ENCODE measurements around the gene CENATAC. TPM values are rescaled to one million over a fixed set of nuclear protein-coding genes. Genes with fewer than 3 reads are reported as not detected.
"Not testable (repeated sequence)": the region's sequence is repeated elsewhere in the genome, so short reads cannot be mapped to it uniquely, and the experiment has no call there.

Gene CENATAC
- total RNA-seq, 2 donors from 2014 or later = 22.7 to 28.5 TPM

DNA sequence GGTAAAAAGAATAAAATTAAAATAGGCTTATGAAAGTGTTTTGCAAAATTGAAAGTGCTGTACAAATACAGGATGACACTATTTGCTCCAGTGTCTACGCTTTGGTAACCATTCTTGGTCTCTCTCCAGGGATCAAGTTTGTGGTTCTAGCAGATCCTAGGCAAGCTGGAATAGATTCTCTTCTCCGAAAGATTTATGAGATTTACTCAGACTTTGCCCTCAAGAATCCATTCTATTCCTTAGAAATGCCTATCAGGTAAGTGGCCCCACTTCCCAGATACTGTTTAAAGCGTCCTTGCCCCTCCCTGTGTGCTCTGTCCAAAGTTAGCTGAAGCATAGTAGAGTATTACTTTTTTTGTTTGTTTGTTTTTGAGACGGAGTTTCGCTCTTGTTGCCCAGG, 23.7 kb downstream of the CENATAC start:
- no peak for DNase-seq
- peak; percentile 29 for ATAC-seq
- intact Hi-C loops (cut with DNase I, micrococcal nuclease) = no loop called here

DNA sequence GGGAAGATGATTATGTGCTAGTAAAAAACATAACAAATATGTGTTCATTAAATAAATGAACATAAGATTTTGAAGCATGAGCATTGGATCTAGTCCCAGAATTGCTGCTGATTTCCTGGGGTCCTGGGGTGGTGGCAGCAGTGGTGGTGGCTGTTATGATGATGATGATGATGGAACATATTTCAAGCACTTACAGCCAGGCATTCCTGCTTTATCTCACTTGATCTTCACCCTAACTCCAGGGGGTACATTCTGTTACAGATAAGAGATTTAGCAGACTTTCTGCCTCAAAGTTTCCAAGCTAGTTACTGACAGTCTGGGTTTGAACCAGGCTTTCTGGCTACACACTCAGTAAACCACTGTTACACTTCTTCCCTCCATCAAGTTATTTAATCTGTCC, 25.8 kb downstream of the CENATAC start:
- DNase-seq (no peak), ATAC-seq (no peak)
- intact Hi-C loops (cut with DNase I, micrococcal nuclease) = no loop called here

DNA sequence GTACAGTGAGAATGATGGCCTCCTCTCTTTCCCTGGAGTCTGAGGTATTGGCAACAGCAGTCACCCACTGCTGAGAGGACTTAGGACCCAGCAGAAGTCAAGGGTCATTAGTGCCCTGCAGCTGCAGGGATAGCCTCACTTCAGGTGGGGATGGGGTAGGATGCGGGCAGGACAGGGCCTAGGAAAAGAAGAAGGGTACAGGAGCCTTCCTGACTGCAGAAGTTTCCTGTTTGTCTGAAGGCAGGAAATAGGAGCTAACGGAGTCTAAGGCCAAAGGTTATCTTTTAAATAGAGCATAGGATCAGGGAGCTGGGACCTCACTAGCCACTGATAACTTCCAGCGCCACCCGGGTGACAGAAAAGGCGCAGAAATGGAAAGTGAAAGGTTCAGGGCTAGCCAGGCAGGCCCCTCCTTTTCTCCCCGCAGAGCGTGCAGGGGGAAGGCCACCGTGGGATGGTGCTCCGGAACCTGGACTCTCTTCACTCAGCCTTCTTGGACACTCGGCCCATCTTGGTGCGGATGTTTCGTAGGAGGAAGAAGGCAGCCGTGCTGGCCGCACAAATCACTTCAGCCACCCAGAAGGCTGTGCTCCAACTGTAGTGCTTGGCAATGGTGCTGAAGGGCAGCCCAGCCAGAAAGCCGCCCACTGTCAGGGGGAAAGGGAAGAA, 26.6 kb downstream of the CENATAC start:
- intact Hi-C loops (cut with DNase I, micrococcal nuclease) = no loop called here
- no peak for ATAC-seq
- no peak for DNase-seq

DNA sequence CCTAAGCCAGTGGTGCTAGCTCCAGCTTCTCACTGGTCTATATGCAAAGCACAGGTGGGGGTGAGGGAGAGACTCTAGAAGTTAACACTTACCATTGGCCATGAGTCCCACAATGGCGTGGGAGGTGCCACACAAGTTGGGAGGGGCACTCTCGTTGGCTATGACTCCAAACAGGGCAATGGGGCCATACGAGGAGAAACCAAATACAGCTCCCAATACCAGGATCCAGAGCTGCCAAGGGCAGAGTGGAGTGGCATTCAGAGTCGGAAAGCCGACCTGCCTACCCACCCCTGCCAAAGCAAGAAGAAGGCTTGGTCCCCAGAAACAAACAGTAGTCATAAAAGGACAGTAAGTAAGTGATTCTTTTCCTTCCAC, 27.1 kb downstream of the CENATAC start:
- intact Hi-C loops (cut with DNase I, micrococcal nuclease) = no loop called here
- no peak for DNase-seq
- no peak for ATAC-seq

DNA sequence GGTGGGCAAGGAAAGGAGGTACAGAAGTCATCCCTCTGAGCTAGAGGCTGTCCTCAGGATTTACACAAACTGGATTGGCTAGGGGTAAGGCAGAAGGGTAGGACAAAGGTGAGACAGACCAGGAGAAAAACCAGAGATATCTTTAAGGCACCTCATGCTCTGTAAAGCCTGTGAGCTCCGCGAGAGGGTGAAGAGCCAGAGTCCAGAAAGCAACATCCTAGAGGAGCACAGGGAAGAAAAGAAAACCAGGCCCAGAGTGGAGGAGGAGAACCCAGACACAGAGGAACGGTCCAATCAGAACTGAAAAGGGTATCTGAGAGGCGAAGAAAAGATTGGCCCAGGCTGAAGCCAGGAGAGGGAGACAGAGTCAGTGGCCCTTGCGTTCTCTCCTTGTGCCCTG, 27.6 kb downstream of the CENATAC start:
- no peak for ATAC-seq
- intact Hi-C loops (cut with DNase I, micrococcal nuclease) = no loop called here
- no peak for DNase-seq

DNA sequence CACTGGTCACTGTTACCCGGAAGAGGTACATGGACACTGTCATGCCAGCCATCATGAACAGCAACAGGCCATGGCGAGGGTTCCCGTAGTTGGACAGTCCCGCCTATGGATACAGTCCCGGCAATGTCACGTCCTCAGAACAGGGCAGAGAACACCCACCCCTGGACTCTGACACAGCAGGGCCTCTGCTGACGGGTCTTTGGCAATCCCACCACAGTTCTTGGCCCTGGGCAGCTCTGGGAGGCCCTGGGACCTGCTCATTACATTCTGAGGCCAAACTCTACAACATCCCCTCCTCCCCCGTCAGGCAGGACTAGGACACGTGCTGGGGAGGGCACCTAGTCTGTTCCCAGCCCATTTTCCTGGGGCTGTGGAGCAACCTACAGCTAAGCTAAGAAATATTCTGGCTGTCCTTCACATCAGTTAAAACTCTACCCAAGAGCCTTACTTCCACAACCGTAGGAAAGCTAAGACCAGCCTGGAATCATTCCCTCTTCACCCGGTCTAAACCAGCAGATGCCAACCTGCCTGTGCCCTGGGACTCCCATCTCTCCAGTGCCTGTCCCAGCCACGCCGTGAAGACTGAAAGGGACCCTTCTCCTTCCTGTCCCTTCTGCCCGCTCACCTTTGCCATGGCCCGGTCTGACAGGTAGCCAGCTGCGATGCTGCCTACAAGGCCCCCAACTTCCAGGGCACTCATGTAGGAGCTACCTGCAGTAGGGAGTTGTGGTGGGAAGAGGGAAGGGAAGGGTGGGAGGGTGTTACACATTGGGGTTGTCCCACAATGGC, 28.2 kb downstream of the CENATAC start:
- intact Hi-C loops (cut with DNase I, micrococcal nuclease) = no loop called here
- DNase-seq = no peak
- no peak for ATAC-seq

DNA sequence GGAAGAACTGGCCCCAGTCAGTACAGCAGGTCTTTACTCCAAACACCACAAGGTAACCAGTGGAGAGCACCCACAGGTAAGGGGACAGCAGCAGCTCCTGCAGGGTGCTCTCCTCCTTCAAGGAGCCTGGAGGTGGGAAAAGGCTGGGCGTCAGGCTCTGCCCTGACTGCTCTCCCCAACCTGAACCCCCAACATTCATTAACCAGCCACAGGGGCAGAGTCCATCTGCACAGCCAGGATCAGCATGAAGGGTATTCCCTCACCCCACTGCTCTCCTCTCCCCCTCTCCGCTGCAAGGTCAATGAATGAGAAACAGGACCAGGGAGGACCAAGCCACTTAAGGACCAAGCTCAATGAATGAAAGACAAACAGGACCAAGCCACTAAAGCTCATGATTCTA, 29.0 kb downstream of the CENATAC start:
- intact Hi-C loops (cut with DNase I, micrococcal nuclease) = no loop called here
- ATAC-seq (no peak), DNase-seq (no peak)

DNA sequence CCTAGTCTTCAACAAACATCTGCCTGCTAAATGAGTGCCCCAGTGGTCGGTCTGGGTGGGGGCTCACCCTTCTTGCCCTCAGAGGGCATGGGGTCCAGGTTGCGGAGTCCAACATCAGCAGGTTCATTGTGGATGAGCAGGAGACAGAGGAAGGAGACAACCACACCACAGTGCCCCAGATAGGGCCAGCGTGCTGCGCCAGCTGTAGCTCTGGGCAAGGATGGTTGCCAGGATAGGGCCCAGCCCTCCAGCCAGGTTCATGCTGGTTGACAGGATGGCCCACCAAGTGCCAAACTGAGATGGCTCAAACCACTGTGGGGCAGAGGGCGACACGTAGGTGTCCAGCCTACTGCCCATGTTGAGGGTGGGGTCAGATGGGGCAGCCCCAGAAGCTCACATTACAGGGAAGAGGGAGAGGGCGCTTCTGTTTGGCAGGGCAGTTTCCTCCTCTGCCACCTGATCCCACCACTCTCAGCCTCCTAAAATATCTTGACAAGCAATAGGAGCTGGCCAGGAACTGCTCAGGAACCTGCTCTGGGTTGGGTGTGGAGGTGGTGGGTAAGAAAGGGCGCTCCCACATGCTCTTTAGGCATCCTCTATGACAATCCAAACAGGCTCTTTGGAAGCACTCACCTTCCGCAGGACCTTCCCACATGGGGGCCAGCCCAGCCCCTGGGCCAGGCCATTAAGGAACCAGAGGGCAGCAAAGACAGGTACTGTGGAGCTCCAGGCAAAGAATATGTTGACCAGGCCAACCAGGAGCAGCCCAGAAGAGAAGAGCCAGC, 29.8 kb downstream of the CENATAC start:
- intact Hi-C loops (cut with DNase I, micrococcal nuclease) = no loop called here
- ATAC-seq = no peak
- DNase-seq = no peak

DNA sequence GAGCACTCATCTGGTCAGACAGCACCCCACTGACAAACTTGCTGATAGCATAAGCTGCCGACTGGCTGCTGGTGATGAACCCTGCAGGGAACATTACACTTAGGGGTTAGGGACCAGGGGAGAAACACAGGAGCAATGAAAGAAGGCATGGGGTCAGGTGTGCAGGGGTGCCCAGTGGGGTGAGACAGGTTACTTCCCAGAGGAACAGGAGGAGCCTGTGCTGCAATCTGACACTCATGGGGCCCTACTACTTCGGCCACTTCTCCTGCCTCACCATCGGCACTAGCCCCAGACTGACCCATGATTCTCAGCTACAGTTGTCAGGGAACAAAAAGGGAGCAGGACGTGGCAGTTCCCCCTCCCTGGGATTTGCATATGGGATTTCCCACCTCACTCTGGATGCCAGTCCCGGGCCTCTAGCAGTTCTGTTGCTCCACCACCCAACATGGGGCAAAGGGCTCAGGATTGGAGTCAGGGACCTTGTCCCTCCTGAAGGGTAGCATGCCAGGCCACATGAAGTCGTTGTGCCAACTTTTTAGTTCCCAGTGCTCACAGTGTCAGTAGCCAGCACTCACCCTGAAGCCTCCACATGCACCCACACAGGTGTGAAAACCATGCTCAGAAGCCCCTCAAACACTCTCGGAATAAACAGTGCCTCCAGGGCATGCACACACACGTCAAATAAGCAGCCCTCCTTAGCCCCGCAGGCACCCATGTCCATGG, 30.6 kb downstream of the CENATAC start:
- peak; percentile 2 for ATAC-seq
- intact Hi-C loops (cut with DNase I, micrococcal nuclease) = no loop called here
- DNase-seq = peak in 1 of 2 donors; percentile 25

DNA sequence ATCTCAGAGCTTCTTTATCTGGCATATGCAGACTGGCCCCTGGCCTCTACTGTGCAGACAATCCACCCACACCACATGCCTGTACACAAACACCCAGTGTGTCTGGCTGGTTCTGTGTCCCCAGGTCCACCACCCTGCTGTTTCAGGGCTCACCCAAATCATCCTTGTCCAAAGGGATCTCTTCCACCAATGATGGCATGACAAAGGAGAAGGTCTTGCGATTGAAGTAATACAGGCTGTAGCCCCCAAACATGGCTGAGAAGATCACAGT, 31.1 kb downstream of the CENATAC start:
- DNase-seq (no peak), ATAC-seq (no peak)
- intact Hi-C loops (cut with DNase I, micrococcal nuclease) = no loop called here

DNA sequence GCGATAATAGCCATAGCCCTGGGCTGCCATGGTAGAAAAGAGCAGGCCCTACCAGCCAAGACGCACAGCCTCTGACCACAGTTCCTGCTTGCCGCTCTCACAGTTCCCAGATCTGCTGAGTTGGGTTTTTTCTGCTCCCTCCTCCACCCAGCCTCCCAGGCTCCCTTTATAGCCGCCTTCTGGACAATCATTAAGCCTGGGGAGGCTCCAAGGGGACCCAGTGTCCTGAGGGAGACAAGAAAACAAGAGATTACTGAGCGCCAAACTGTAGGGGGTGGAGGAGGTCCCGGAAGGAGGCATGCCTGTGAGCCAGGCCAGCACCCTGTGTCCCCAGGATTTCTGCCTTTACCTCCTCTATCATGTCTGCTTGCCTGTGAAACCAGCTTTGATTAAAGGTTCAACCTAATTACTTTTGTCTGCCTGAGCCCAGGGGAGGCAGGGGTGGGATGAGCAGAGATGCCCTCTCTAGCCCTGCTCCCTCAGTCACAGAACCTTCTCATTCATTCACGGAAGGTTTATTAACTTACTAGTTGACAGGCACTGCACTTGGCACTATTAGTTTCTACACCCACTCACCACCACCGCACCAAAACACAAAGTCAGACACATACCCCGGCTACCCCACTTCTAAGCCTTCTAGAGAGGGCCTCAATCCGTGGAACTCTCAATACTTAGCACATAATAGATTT, 31.5 kb downstream of the CENATAC start:
- ATAC-seq = peak; percentile 67
- DNase-seq = peak; percentile 75 to 84
- intact Hi-C loops (cut with DNase I, micrococcal nuclease) = no loop called here

DNA sequence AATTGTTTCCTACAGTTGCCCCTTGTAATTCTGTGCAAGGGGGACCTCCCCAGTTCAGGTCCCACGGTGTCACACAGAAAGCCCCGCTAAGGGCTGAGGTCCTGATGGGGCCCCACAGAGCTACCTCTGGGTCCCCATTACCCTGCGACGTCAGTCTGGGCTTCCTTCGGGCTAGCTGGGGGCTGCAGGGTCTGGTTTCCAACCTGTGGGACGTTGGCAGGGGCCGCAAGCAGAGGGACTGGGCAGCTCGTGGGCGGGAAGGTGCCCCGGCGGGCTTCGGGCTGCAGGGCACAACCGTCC, 32.0 kb downstream of the CENATAC start:
- intact Hi-C loops (cut with DNase I, micrococcal nuclease) = no loop called here
- no peak for DNase-seq
- ATAC-seq = no peak

DNA sequence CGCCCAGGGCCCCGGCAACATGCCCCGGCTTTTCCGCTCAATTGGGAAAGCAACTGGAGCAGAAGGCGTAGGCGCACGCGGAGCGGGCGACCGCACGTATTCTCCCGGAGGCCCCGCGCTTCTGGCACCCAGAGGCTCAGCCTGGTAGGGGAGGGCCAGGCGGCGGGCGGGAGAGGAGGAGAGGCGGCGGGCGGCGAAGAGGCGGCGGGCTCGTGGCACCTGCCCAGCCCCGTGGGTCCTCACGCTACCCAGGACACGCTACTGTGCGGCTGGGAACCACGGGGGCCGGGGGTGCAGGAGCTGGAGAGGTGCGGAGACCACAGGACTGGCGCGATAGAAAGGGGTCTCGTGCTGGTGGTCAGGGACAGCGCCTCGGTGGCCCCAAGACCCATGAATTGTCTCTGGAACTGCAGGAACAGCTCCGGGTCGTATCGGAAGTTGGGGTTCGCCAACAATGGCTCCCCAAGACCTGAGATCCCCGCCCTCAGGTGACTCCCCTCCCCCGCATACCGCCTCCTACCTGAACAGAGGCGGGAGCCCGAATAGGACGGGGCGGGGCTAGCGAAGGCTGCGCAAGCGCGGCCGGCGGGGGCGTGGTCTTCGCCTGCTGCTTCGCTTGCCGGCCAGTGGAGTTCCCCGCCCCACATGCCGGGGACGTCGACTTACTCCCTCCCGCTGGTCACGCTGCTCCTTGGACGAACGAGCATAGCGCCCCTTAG, 32.5 kb downstream of the CENATAC start, which contains the start of gene SLC37A4:
Gene SLC37A4 (minus strand): TSS at position 549 of the 719 bp plus-strand sequence.
- intact Hi-C loops (cut with DNase I, micrococcal nuclease) = no loop called here
- peak; percentile 81 for ATAC-seq
- DNase-seq = peak; percentile 98 to 99

DNA sequence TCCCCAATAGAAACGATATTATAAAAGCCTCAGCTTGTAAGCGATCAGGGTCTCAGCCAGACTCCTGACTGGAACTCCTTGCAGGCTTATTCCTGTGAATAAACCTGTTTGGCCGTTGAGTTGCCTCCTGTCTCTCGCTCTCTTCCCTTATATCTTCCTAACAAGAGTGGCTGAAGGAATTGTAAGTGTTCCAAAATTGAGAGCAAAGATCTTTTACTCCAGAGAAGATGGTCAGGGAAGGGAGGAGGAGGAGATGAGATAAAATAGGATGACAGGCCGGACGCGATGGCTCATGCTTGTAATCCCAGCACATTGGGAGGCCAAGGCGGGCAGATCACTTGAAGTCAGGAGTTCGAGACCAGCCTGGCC, 34.0 kb downstream of the CENATAC start:
- ATAC-seq = no peak
- intact Hi-C loops (cut with DNase I, micrococcal nuclease) = no loop called here
- no peak for DNase-seq

DNA sequence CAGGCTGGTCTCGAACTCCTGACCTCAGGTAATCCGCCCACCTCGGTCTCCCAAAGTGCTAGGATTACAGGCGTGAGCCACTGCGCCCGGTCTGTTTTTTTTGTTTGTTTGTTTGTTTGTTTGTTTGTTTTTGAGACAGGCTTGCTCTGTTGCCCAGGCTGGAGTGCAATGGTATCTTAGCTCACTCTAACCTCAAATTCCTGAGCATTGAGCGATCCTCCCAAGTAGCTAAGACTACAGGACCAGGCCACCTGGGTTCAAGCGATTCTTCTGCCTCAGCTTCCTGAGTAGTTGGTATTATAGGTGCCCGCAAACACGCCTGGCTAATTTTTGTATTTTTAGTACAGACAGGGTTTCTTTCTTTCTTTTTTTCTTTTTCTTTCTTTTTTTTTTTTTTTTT, 35.5 kb downstream of the CENATAC start:
- DNase-seq; ATAC-seq; intact Hi-C loops (cut with DNase I, micrococcal nuclease): not testable (repeated sequence)

DNA sequence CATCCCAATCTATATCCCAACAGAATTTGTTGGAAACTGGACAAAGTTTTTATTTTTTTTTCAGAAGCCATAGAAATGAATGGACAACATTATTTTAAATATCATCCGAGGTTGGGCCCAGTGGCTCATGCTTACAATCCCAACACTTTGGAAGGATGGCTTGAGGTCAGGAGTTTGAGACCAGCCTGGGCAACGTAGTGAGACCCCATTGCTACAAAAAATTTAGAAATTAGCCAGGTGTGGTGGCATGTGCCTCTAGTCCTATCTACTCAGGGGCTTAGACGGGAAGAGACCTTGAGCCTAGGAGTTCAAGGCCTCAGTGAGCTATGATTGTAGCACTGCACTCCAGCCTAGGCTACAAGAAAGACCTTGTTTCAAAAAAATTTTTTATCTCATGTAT, 36.9 kb downstream of the CENATAC start:
- DNase-seq = no peak
- ATAC-seq = no peak
- intact Hi-C loops (cut with DNase I, micrococcal nuclease) = no loop called here

DNA sequence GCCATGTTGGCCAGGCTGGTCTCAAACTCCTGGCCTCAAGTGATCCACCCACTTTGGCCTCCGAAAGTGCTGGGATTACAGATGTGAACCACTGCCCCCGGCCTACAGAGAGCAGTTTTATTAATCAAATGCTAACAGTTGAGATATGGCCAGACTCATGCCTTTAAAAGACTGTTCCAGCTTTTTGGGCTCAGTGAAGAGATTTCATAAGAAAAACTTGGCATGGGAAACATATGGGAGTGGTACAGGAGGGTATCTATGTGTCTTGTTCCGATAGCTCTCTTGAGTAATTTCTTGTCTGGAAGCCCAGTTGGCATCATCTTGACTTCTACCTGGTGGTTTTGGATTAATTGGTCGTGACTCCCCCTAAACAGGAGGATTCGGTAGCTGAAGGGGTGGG, 40.9 kb downstream of the CENATAC start:
- ATAC-seq (no peak), DNase-seq (no peak)
- intact Hi-C loops (cut with DNase I, micrococcal nuclease) = no loop called here

DNA sequence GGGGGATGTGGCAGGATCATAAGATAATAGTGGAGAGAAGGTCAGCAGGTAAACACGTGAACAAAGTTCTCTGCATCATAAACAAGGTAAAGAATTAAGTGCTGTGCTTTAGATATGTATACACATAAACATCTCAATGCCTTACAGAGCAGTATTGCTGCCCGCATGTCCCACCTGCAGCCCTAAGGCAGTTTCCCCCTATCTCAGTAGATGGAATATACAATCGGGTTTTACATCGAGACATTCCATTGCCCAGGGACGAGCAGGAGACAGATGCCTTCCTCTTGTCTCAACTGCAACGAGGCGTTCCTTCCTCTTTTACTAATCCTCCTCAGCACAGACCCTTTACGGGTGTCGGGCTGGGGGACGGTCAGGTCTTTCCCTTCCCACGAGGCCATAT, 41.5 kb downstream of the CENATAC start:
- DNase-seq; ATAC-seq; intact Hi-C loops (cut with DNase I, micrococcal nuclease): not testable (repeated sequence)

All from left colon (tissue), 2 donors.